ENCODE results near the gene NAXE. TPM values are rescaled to one million over a fixed set of nuclear protein-coding genes. Genes with fewer than 3 reads are reported as not detected.

The NAXE gene
- total and polyA plus RNA-seq, 9 donors, result 43.5 to 85.4 (median 65.4) TPM

DNA sequence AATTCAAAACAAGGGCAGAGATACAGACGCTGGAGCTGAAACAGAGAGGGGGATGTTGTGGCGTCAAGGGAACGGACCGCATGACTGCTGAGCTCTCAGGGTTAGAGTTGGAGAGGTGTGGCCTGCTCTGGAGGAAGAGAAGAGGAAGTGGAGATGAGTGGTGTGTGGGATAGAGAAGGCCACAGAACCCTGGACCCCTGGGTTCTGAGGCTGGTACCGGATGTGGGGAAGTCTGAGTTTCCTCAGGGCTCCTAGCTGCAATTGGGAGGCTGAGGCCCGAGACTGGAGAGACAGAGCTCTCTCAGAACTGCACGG is 52.2 kb downstream of the NAXE start:
- Histone ChIP-seq H3K27me3 (no peaks in the 10 kb centered on the region), H3K9me3 (no peaks in the 10 kb centered on the region), H3K4me3 (no peak overlapping the region), H3K36me3 (no peaks in the 10 kb centered on the region), H3K27ac (no peak overlapping the region), H3K4me1 (ENCODE audit: insufficient read depth) (peaks cover 2% of the 10 kb centered on the region)
- WGBS, 3 donors, result 71 to 77% (median 76%) methylated on average over 7 of the region's 7 CpGs
- intact Hi-C loops (cut with DNase I), result no loop called here
- TF ChIP-seq POLR2A (IDR thresholded peaks at IDR 0.05) (no peak), EP300 (IDR thresholded peaks at IDR 0.05) (no peak), CTCF (IDR thresholded peaks at IDR 0.05) (no peak)
- no peak for DNase-seq

Other genes with a start within 250 kb of the NAXE start
- 10 to 100 TPM in 4 of 7 donors, 1 to 10 TPM in 3; 2.3 to 27.4 (median 13.6) TPM for gene RHBG, start 222.6 kb upstream of the NAXE start, total RNA-seq
- 10 to 100 TPM in 1 of 2 donors, 1 to 10 TPM in 1; 2.5 to 19.5 TPM for gene RHBG, start 222.6 kb upstream of the NAXE start, polyA plus RNA-seq
- gene MEF2D, start 91.0 kb upstream of the NAXE start, total RNA-seq, result 10 to 100 TPM; 30.0 to 96.6 (median 64.0) TPM
- 10 to 100 TPM; 33.0 to 40.1 TPM for gene MEF2D, start 91.0 kb upstream of the NAXE start, polyA plus RNA-seq
- gene IQGAP3, start 19.2 kb upstream of the NAXE start, total RNA-seq, result 1 to 10 TPM in 1 of 7 donors, under 1 TPM in 5, not detected in 1; 0.05 to 1.2 (median 0.30) TPM
- under 1 TPM; 0.18 to 0.60 TPM for gene IQGAP3, start 19.2 kb upstream of the NAXE start, polyA plus RNA-seq
- gene TTC24, start 12.1 kb upstream of the NAXE start, total RNA-seq, result under 1 TPM in 1 of 7 donors, not detected in 6; 0.15 TPM
- gene TTC24, start 12.1 kb upstream of the NAXE start, polyA plus RNA-seq, result under 1 TPM in 1 of 2 donors, not detected in 1; 0.12 TPM
- 10 to 100 TPM; 11.1 to 45.1 (median 22.8) TPM for gene GPATCH4, start 9.7 kb downstream of the NAXE start, total RNA-seq
- 10 to 100 TPM; 10.0 to 22.0 TPM for gene GPATCH4, start 9.7 kb downstream of the NAXE start, polyA plus RNA-seq
- 1 to 10 TPM in 5 of 7 donors, under 1 TPM in 2; 0.30 to 1.9 (median 1.2) TPM for gene HAPLN2, start 27.6 kb downstream of the NAXE start, total RNA-seq
- gene HAPLN2, start 27.6 kb downstream of the NAXE start, polyA plus RNA-seq, result 1 to 10 TPM in 1 of 2 donors, not detected in 1; 1.1 TPM
- 1 to 10 TPM in 2 of 7 donors, under 1 TPM in 2, not detected in 3; 0.20 to 2.2 (median 1.0) TPM for gene BCAN, start 50.3 kb downstream of the NAXE start, total RNA-seq
- gene BCAN, start 50.3 kb downstream of the NAXE start, polyA plus RNA-seq, result under 1 TPM; 0.11 to 0.43 TPM
- 10 to 100 TPM in 3 of 7 donors, 1 to 10 TPM in 4; 3.5 to 32.9 (median 9.8) TPM for gene NES, start 85.6 kb downstream of the NAXE start, total RNA-seq
- 10 to 100 TPM; 13.5 to 31.7 TPM for gene NES, start 85.6 kb downstream of the NAXE start, polyA plus RNA-seq
- 10 to 100 TPM in 3 of 7 donors, 1 to 10 TPM in 4; 1.8 to 31.5 (median 5.5) TPM for gene CRABP2, start 113.8 kb downstream of the NAXE start, total RNA-seq
- gene CRABP2, start 113.8 kb downstream of the NAXE start, polyA plus RNA-seq, result 10 to 100 TPM in 1 of 2 donors, 1 to 10 TPM in 1; 1.4 to 22.9 TPM
- 10 to 100 TPM; 22.4 to 39.6 (median 33.2) TPM for gene METTL25B, start 136.7 kb downstream of the NAXE start, total RNA-seq
- gene METTL25B, start 136.7 kb downstream of the NAXE start, polyA plus RNA-seq, result 10 to 100 TPM; 18.1 to 33.2 TPM
- 10 to 100 TPM; 11.7 to 33.8 (median 26.1) TPM for gene ISG20L2, start 137.0 kb downstream of the NAXE start, total RNA-seq
- gene ISG20L2, start 137.0 kb downstream of the NAXE start, polyA plus RNA-seq, result 10 to 100 TPM; 13.6 to 58.7 TPM
- gene MRPL24, start 149.3 kb downstream of the NAXE start, total RNA-seq, result 10 to 100 TPM; 23.1 to 83.3 (median 61.8) TPM
- 100 to 1,000 TPM in 1 of 2 donors, 10 to 100 TPM in 1; 71.3 to 173 TPM for gene MRPL24, start 149.3 kb downstream of the NAXE start, polyA plus RNA-seq
- gene HDGF, start 159.9 kb downstream of the NAXE start, total RNA-seq, result 100 to 1,000 TPM in 6 of 7 donors, 10 to 100 TPM in 1; 81.1 to 175 (median 146) TPM
- gene HDGF, start 159.9 kb downstream of the NAXE start, polyA plus RNA-seq, result 100 to 1,000 TPM; 104 to 184 TPM
- 10 to 100 TPM; 24.7 to 65.2 (median 50.9) TPM for gene PRCC, start 175.8 kb downstream of the NAXE start, total RNA-seq
- gene PRCC, start 175.8 kb downstream of the NAXE start, polyA plus RNA-seq, result 10 to 100 TPM; 38.6 to 72.5 TPM
- gene SH2D2A, start 225.1 kb downstream of the NAXE start, total RNA-seq, result 1 to 10 TPM in 4 of 7 donors, under 1 TPM in 3; 0.40 to 2.8 (median 1.4) TPM
- gene SH2D2A, start 225.1 kb downstream of the NAXE start, polyA plus RNA-seq, result under 1 TPM; 0.19 to 0.65 TPM